Measurements from ENCODE around the gene PLBD1.

DNA sequence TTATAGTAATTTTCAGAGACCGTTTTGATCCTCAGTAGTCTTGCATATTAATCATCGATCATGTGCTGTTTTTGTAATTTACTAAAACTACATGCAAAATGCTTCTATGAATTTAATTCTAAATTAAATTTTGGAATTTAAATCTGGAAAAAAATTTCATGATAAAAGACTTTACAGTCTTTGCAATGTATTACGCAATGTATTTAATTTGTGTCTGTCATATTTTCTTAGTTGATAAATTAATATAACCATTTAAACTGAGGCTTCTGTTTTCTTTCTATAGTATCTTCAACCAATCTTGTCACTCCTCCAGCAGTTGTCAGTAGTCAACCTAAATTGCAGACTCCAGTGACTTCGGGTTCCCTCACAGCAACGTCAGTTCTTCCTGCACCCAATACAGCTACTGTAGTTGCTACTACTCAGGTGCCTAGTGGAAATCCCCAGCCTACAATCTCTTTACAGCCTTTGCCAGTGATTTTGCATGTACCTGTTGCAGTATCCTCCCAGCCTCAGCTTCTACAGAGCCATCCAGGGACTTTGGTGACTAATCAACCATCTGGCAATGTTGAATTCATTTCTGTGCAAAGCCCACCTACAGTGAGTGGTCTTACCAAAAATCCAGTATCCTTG is 107.4 kb downstream of the PLBD1 start:
- TF ChIP-seq CTCF (IDR thresholded peaks at IDR 0.05) (no peak), POLR2A (IDR thresholded peaks at IDR 0.05) (no peak)
